GM12878 (cell line): ENCODE measurements around the gene LMF2. TPM values are rescaled to one million over a fixed set of nuclear protein-coding genes. Genes with fewer than 3 reads are reported as not detected.

Experiments
- BCL11A ChIP-seq: IDR thresholded peaks from 2 replicates; pipeline ENCODE4 v1.6.1; 2011; ENCODE audit warnings: low read depth, low read length
- CBX5 ChIP-seq: sonication (generic); IDR thresholded peaks from 2 replicates; pipeline ENCODE4 v1.6.1; 2016; ENCODE audit warnings: low read depth, moderate library complexity, mild to moderate bottlenecking, inconsistent platforms
- CEBPB ChIP-seq, 2 experiments: fragments of 150-350 bp in 1 of 2; IDR thresholded peaks; 2 replicates each; pipeline ENCODE4 v1.6.1; 2012 to 2014; ENCODE audit warnings: low read depth in 2 of 2, low read length in 2 of 2, borderline replicate concordance in 1 of 2, inconsistent platforms in 1 of 2
- CHD1 ChIP-seq: IDR thresholded peaks from 2 replicates; pipeline ENCODE4 v1.6.1; 2012; ENCODE audit warnings: low read depth, low read length, improper control_type of control experiment
- EGR1 ChIP-seq, 2 experiments: IDR thresholded peaks; 1 replicate in 1 of 2; 2 replicates in 1 of 2; pipeline ENCODE4 v1.6.1; 2011 to 2012; ENCODE audit warnings: low read depth in 2 of 2, low read length in 2 of 2, borderline replicate concordance in 1 of 2, mild to moderate bottlenecking in 1 of 2, moderate library complexity in 1 of 2
- HDAC2 ChIP-seq: fragments of 200-600 bp; sonication (generic); IDR thresholded peaks from 2 replicates; pipeline ENCODE4 v1.6.1; 2017
- HDGF ChIP-seq: fragments of 450-650 bp; IDR thresholded peaks from 2 replicates; pipeline ENCODE4 v1.6.1; 2016; ENCODE audit warnings: antibody characterized with exemption
- MTA2 ChIP-seq: fragments of 450-650 bp; IDR thresholded peaks from 2 replicates; pipeline ENCODE4 v1.6.1; 2016; ENCODE audit warnings: low read depth, mild to moderate bottlenecking, moderate library complexity
- MTA3 ChIP-seq: IDR thresholded peaks from 2 replicates; pipeline ENCODE4 v1.6.1; 2012; ENCODE audit warnings: low read length, inconsistent platforms, borderline replicate concordance
- NBN ChIP-seq: fragments of 450-650 bp; IDR thresholded peaks from 2 replicates; pipeline ENCODE4 v1.6.1; 2016
- NFYB ChIP-seq: IDR thresholded peaks from 2 replicates; pipeline ENCODE4 v1.6.1; 2011; ENCODE audit warnings: low read depth, mild to moderate bottlenecking, low read length, improper control_type of control experiment, moderate library complexity; ENCODE audit not compliant: insufficient read depth
- PAX8 ChIP-seq: fragments of 450-650 bp; IDR thresholded peaks from 2 replicates; pipeline ENCODE4 v1.6.1; 2017; ENCODE audit warnings: mild to moderate bottlenecking, moderate library complexity
- RELA ChIP-seq: fragments of 450-650 bp; IDR thresholded peaks from 2 replicates; pipeline ENCODE4 v1.8.0; 2014; ENCODE audit warnings: borderline replicate concordance; ENCODE audit not compliant: partially characterized antibody
- SREBF1 ChIP-seq: IDR thresholded peaks from 2 replicates; pipeline ENCODE4 v1.6.1; 2012; ENCODE audit warnings: mild to moderate bottlenecking, low read length
- YBX1 ChIP-seq: fragments of 450-650 bp; IDR thresholded peaks from 2 replicates; pipeline ENCODE4 v1.6.1; 2016; ENCODE audit warnings: antibody characterized with exemption
- polyA plus RNA-seq, 11 experiments: library from polyadenylated mRNA; depleted of rRNA in 4 of 11; unstranded in 6 of 11; stranded (reverse) in 5 of 11; fragments of >200 nt; fragmentation: Nextera tagmentation in 4 of 11; fragmentation: Illumina TruSeq in 1 of 11; extraction: Ambion mirVana in 4 of 11; extraction: Trizol in 1 of 11; gene quantifications; 1 replicate in 1 of 11; 2 replicates in 10 of 11; pipeline versions ENCODE4 v1.2.1 to v1.2.3, GENCODE V29; 2011 to 2016; ENCODE audit warnings: inconsistent platforms in 2 of 11, missing spikeins in 2 of 11, low read depth in 1 of 11
- total RNA-seq, 4 experiments: library from RNA; depleted of rRNA in 3 of 4; stranded (reverse); fragments of >200 nt in 3 of 4; fragmentation: Illumina TruSeq in 1 of 4; extraction: Trizol in 1 of 4; gene quantifications; 2 replicates each; pipeline versions ENCODE4 v1.2.1 to v1.2.3, GENCODE V29; 2013 to 2021
- TF ChIP-seq, protein P1 (sequence below): fragments of 450-650 bp; IDR thresholded peaks from 2 replicates; pipeline ENCODE4 v1.6.1; 2018; ENCODE audit warnings: mild to moderate bottlenecking, low read depth, moderate library complexity; ENCODE audit not compliant: partially characterized antibody
- TF ChIP-seq, protein P2 (sequence below): IDR thresholded peaks from 2 replicates; pipeline ENCODE4 v1.6.1; 2012; ENCODE audit warnings: low read length, inconsistent platforms
- TF ChIP-seq, protein P3 (sequence below): IDR thresholded peaks from 2 replicates; pipeline ENCODE4 v1.6.1; 2011; ENCODE audit warnings: low read depth, mild to moderate bottlenecking, low read length, moderate library complexity, borderline replicate concordance; ENCODE audit errors: extremely low read depth
- TF ChIP-seq, protein P4 (sequence below): fragments of 450-650 bp; IDR thresholded peaks from 2 replicates; pipeline ENCODE4 v1.6.1; 2018; ENCODE audit warnings: borderline replicate concordance, mild to moderate bottlenecking; ENCODE audit not compliant: partially characterized antibody
- TF ChIP-seq, protein P5 (sequence below): fragments of 450-650 bp; IDR thresholded peaks from 2 replicates; pipeline ENCODE4 v1.6.1; 2016; ENCODE audit warnings: mild to moderate bottlenecking, moderate library complexity, borderline replicate concordance

Gene LMF2
- total and polyA plus RNA-seq, 10 of the 15 experiments (the other 5 are each of a cell fraction or from before 2014, with no cell fraction given), result 0.08 to 57.5 (median 21.2) TPM

DNA sequence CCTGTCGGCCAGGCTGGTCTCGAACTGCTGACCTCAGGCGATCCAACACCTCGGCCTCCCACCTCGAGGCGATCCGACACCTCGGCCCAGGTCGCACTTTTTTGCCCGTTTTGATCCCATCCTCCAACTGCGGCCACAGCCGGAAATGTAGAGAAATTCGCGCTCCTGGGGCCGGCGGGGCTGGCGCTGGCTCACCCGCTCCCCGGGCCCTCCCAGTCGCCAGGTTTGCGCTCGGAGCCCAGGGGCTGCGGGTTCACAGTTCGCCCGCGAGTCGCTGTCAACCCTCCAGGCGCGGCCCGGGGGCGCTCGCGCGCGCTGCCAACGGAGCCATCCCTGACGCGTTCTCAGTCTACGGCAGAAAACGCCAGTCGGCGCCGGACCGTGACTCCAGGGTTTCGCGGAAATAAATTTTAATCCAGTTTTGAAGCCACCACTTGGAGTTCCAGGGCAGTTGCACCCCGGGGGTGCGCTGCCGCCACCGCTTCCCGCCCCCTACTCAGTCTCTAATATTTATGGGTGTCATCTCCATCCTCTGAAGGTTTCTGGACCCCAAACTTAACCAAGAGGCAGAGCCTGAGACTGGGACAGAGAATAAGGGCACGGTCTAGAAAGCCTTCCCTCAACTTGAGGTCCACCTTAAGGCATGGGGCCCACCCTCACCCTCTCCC, 36.7 kb upstream of the LMF2 start (continued):
- TF ChIP-seq CBX5 (no peak), EGR1 (IDR thresholded peaks at IDR 0.05; ENCODE audit: borderline replicate concordance in 1 of 2, low read depth in 2 of 2, low read length in 2 of 2) (no peak), CHD1 (no peak), PAX8 (no peak), NFYB (no peak), BCL11A (no peak), RELA (no peak), HDAC2 (no peak), SREBF1 (no peak), CEBPB (IDR thresholded peaks at IDR 0.05; ENCODE audit: borderline replicate concordance in 1 of 2, low read depth in 2 of 2, low read length in 2 of 2) (no peak), NBN (0 out of 2 replicates have a peak, but pooled peaks have one; percentile 50), MTA3 (no peak), HDGF (peak; percentile 34; the same call in 1 of the 2 replicates), MTA2 (no peak; the same call in 1 of the 2 replicates), YBX1 (no peak)
- TF ChIP-seq, protein P1, sequence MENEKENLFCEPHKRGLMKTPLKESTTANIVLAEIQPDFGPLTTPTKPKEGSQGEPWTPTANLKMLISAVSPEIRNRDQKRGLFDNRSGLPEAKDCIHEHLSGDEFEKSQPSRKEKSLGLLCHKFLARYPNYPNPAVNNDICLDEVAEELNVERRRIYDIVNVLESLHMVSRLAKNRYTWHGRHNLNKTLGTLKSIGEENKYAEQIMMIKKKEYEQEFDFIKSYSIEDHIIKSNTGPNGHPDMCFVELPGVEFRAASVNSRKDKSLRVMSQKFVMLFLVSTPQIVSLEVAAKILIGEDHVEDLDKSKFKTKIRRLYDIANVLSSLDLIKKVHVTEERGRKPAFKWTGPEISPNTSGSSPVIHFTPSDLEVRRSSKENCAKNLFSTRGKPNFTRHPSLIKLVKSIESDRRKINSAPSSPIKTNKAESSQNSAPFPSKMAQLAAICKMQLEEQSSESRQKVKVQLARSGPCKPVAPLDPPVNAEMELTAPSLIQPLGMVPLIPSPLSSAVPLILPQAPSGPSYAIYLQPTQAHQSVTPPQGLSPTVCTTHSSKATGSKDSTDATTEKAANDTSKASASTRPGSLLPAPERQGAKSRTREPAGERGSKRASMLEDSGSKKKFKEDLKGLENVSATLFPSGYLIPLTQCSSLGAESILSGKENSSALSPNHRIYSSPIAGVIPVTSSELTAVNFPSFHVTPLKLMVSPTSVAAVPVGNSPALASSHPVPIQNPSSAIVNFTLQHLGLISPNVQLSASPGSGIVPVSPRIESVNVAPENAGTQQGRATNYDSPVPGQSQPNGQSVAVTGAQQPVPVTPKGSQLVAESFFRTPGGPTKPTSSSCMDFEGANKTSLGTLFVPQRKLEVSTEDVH, result no peak
- TF ChIP-seq, protein P2, sequence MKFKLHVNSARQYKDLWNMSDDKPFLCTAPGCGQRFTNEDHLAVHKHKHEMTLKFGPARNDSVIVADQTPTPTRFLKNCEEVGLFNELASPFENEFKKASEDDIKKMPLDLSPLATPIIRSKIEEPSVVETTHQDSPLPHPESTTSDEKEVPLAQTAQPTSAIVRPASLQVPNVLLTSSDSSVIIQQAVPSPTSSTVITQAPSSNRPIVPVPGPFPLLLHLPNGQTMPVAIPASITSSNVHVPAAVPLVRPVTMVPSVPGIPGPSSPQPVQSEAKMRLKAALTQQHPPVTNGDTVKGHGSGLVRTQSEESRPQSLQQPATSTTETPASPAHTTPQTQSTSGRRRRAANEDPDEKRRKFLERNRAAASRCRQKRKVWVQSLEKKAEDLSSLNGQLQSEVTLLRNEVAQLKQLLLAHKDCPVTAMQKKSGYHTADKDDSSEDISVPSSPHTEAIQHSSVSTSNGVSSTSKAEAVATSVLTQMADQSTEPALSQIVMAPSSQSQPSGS, result no peak
- TF ChIP-seq, protein P3, sequence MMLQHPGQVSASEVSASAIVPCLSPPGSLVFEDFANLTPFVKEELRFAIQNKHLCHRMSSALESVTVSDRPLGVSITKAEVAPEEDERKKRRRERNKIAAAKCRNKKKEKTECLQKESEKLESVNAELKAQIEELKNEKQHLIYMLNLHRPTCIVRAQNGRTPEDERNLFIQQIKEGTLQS, result no peak
- TF ChIP-seq, protein P4, sequence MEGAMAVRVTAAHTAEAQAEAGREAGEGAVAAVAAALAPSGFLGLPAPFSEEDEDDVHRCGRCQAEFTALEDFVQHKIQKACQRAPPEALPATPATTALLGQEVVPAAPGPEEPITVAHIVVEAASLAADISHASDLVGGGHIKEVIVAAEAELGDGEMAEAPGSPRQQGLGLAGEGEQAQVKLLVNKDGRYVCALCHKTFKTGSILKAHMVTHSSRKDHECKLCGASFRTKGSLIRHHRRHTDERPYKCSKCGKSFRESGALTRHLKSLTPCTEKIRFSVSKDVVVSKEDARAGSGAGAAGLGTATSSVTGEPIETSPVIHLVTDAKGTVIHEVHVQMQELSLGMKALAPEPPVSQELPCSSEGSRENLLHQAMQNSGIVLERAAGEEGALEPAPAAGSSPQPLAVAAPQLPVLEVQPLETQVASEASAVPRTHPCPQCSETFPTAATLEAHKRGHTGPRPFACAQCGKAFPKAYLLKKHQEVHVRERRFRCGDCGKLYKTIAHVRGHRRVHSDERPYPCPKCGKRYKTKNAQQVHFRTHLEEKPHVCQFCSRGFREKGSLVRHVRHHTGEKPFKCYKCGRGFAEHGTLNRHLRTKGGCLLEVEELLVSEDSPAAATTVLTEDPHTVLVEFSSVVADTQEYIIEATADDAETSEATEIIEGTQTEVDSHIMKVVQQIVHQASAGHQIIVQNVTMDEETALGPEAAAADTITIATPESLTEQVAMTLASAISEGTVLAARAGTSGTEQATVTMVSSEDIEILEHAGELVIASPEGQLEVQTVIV, result no peak
- TF ChIP-seq, protein P5, sequence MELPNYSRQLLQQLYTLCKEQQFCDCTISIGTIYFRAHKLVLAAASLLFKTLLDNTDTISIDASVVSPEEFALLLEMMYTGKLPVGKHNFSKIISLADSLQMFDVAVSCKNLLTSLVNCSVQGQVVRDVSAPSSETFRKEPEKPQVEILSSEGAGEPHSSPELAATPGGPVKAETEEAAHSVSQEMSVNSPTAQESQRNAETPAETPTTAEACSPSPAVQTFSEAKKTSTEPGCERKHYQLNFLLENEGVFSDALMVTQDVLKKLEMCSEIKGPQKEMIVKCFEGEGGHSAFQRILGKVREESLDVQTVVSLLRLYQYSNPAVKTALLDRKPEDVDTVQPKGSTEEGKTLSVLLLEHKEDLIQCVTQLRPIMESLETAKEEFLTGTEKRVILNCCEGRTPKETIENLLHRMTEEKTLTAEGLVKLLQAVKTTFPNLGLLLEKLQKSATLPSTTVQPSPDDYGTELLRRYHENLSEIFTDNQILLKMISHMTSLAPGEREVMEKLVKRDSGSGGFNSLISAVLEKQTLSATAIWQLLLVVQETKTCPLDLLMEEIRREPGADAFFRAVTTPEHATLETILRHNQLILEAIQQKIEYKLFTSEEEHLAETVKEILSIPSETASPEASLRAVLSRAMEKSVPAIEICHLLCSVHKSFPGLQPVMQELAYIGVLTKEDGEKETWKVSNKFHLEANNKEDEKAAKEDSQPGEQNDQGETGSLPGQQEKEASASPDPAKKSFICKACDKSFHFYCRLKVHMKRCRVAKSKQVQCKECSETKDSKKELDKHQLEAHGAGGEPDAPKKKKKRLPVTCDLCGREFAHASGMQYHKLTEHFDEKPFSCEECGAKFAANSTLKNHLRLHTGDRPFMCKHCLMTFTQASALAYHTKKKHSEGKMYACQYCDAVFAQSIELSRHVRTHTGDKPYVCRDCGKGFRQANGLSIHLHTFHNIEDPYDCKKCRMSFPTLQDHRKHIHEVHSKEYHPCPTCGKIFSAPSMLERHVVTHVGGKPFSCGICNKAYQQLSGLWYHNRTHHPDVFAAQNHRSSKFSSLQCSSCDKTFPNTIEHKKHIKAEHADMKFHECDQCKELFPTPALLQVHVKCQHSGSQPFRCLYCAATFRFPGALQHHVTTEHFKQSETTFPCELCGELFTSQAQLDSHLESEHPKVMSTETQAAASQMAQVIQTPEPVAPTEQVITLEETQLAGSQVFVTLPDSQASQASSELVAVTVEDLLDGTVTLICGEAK, result no peak
